Activated CD4-positive, alpha-beta memory T cell treated with anti-CD3 and anti-CD28 coated beads, Interleukin-2, amount 10 ng/mL, durations not matched to agents 7 days and 5 days (primary cell): ENCODE data around the gene SLC35B2. TPM values are rescaled to one million over a fixed set of nuclear protein-coding genes. Genes with fewer than 3 reads are reported as not detected.

Source experiments
- CTCF ChIA-PET: fragments of 350-600 bp; sonication (Branson Sonifier 250); formaldehyde crosslinking; loops from one replicate; lab custom pipeline; 2021; ENCODE audit warnings: antibody characterized with exemption, inconsistent platforms; lab: Charles Lee
- POLR2A ChIA-PET: fragments of 350-600 bp; sonication (Branson Sonifier 250); formaldehyde crosslinking; loops from one replicate; lab custom pipeline; 2021; ENCODE audit warnings: antibody characterized with exemption; lab: Charles Lee
- DNase-seq: peaks from one replicate; pipeline ENCODE4 v3.0.0-alpha.2; 2020
- H3K27ac Mint-ChIP-seq: one replicate; pipeline ENCODE4 v1.8.0; 2021; ENCODE audit warnings: mild to moderate bottlenecking, mixed read lengths
- H3K27me3 Mint-ChIP-seq: one replicate; pipeline ENCODE4 v1.8.0; 2021; ENCODE audit warnings: mixed read lengths
- H3K36me3 Mint-ChIP-seq: one replicate; pipeline ENCODE4 v1.8.0; 2021; ENCODE audit warnings: low read depth, mixed read lengths
- H3K4me1 Mint-ChIP-seq: one replicate; pipeline ENCODE4 v1.8.0; 2021; ENCODE audit warnings: mixed read lengths
- H3K4me3 Mint-ChIP-seq: one replicate; pipeline ENCODE4 v1.8.0; 2021; ENCODE audit warnings: mild to moderate bottlenecking, mixed read lengths
- H3K9me3 Mint-ChIP-seq: one replicate; pipeline ENCODE4 v1.8.0; 2021; ENCODE audit warnings: mixed read lengths
- total RNA-seq, 2 experiments: library from RNA; stranded (reverse); gene quantifications; one replicate each; pipeline ENCODE4 v1.2.3, GENCODE V29; 2021

The SLC35B2 gene
- total RNA-seq, 2 experiments from 2014 or later: 35.8 to 37.2 TPM

DNA sequence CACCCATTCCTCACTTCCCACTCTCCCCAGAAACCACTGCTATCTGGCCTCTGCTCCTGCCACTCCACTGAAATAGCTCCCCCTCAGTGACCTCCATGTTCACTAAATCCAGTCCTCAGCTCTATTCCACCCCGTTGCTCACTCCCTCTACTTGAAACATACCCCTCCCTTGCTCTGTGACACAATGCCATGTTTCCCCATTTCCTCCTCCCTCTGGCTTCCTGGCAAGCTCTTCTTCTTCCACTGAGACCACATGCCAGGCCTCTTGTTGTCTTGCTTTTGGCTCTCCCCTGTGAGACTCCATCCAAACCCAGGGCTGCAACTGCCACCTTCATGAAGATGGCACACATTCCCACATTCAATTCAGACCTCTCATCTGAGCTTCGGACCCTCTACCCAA lies 26.8 kb upstream of the SLC35B2 start:
- Mint-ChIP-seq H3K27me3 (peaks cover 47% of the 10 kb centered on the region), H3K4me3 (no peak overlapping the region), H3K9me3 (no peaks in the 10 kb centered on the region), H3K4me1 (no peaks in the 10 kb centered on the region), H3K36me3 (no peaks in the 10 kb centered on the region), H3K27ac (no peak overlapping the region)
- CTCF ChIA-PET: interaction anchor here (1.4 kb wide), 1 partner anchor 12 kb away, joined by 4 read pairs; no protein-coding TSS in a partner anchor
- no peak for DNase-seq
- POLR2A ChIA-PET: interaction anchor here (1.4 kb wide), 1 partner anchor 9 kb away, joined by 4 read pairs; no protein-coding TSS in a partner anchor

DNA sequence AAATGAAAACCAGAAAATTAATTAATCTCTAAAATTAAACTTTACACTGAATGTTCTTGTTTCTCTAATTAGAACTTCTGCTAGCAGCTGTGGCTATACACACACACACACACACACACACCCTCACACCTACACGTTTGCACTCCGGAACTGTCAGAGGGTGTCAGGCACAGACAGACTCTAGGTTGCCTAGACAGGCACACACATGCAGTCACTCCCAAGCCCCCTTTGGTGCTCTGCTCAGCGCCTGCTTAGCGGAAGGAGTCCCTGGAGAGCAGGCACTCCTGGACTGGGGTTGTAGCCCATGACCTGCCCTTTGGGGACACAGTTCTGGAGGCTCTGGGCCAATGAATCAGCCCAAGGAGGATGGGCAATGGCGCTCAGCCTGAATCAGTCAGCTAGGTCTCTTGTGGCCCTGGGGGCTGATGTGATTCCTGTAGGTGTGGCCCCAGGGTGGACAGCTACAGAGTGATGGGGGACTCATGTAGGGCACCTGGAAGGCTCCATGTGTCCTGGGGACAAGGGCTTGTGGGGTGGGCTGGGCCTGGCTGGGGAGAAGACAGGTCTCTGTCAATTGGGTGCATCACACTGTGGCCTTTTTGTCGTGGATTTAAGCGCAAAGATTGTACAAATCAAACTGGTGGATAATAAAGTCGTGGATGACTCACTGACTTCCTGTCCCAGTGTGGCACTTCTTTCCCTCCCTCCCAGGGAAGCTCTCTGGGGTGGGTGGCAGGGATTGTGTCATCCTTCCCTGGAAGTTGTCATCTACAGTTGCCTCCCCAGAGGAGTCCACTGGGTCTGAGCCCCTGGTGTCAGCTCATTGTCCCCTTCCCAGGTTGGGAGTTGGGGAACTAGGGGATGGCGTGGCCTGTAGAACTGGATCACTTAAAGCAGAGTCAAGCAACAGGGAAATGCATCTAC lies 21.7 kb upstream of the SLC35B2 start:
- H3K27me3 Mint-ChIP-seq: peaks cover 49% of the 10 kb centered on the region
- no peak for DNase-seq
- H3K9me3 Mint-ChIP-seq: no peaks in the 10 kb centered on the region
- H3K4me1 Mint-ChIP-seq: peaks cover 4% of the 10 kb centered on the region
- no peak overlapping the region for H3K27ac Mint-ChIP-seq
- H3K4me3 Mint-ChIP-seq: no peak overlapping the region
- H3K36me3 Mint-ChIP-seq: no peaks in the 10 kb centered on the region
- ChIA-PET CTCF (interaction anchor here (0.5 to 1.4 kb wide), 3 partner anchors 12 to 63 kb away, joined by 3 read pairs; partner anchors contain the start of gene AARS2), POLR2A (no interaction called here)

DNA sequence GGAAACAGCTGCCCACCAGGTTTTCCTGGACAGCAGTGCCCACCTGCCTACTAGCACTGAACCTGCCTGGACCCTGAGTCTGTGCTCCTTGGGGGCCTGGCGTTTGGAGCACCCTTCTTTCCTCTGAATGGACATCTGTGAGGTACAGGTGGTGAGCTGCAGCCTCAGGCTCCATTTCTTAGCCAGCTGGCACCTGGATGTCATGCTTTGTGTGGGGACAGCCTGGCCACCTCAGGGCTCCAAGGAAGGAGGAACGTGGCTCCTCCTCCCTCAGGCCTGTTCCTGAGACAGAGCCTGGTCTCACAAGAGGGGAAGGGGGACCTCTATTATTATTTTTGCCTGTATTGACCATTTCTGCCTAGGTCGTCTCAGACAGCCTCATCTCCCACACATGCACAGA lies 21.0 kb upstream of the SLC35B2 start:
- Mint-ChIP-seq H3K27me3 (peaks cover 48% of the 10 kb centered on the region), H3K36me3 (no peaks in the 10 kb centered on the region), H3K4me3 (no peak overlapping the region), H3K9me3 (no peaks in the 10 kb centered on the region), H3K4me1 (peaks cover 4% of the 10 kb centered on the region), H3K27ac (no peak overlapping the region)
- ChIA-PET CTCF (interaction anchor here (0.9 to 1.4 kb wide), 3 partner anchors 10 to 63 kb away, joined by 3 read pairs; partner anchors contain the start of gene AARS2), POLR2A (no interaction called here)
- DNase-seq: no peak

DNA sequence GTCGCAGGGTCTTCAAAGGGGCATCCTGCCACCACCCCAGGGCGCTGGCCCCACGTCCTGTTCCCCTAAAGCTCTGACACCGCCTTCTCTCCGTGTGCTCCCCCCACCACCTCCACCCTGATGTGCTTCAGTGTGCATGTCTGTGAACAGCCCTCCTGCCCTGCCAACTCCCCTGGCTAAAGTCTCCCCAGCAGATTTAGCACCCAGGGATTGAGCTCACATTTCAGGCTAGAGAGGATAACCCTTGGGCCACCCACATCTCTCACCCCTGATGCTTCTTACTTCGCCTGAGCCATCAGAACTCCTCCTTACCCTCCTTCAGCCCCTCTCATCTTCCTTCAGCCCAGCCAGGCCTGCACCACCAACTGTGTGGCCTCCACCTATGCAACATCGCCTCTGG lies 20.4 kb upstream of the SLC35B2 start:
- CTCF ChIA-PET: interaction anchor here (0.9 to 1.0 kb wide), 2 partner anchors 9 to 35 kb away, joined by 3 read pairs; partner anchors contain the start of gene AARS2
- no peak for DNase-seq
- Mint-ChIP-seq H3K27me3 (peaks cover 54% of the 10 kb centered on the region), H3K4me3 (no peak overlapping the region), H3K4me1 (peaks cover 4% of the 10 kb centered on the region), H3K36me3 (no peaks in the 10 kb centered on the region), H3K27ac (no peak overlapping the region), H3K9me3 (no peaks in the 10 kb centered on the region)
- POLR2A ChIA-PET: interaction anchor here (1.0 kb wide), 1 partner anchor 21 kb away, joined by 5 read pairs; no protein-coding TSS in a partner anchor

- CTCF ChIA-PET: interaction anchor here (1.3 kb wide), 1 partner anchor 36 kb away, joined by 3 read pairs; the partner anchor contains the start of gene AARS2
- Mint-ChIP-seq H3K9me3 (no peaks in the 10 kb centered on the region), H3K27ac (no peak overlapping the region), H3K4me3 (no peak overlapping the region), H3K36me3 (no peaks in the 10 kb centered on the region), H3K4me1 (peaks cover 4% of the 10 kb centered on the region), H3K27me3 (peaks cover 60% of the 10 kb centered on the region)
- DNase-seq: no peak
- POLR2A ChIA-PET: interaction anchor here (1.0 kb wide), 1 partner anchor 21 kb away, joined by 5 read pairs; no protein-coding TSS in a partner anchor
Observed at GRCh38 chr6:44276667-44277640, 19.6 kb upstream of the SLC35B2 start.

GRCh38 chr6:44275749-44276648 lies 18.7 kb upstream of the SLC35B2 start:
- DNase-seq: no peak
- Mint-ChIP-seq H3K27ac (no peak overlapping the region), H3K9me3 (no peaks in the 10 kb centered on the region), H3K4me3 (no peak overlapping the region), H3K27me3 (peaks cover 67% of the 10 kb centered on the region), H3K4me1 (peaks cover 7% of the 10 kb centered on the region), H3K36me3 (no peaks in the 10 kb centered on the region)
- ChIA-PET CTCF (interaction anchor here (0.8 to 1.3 kb wide), 2 partner anchors 37 to 60 kb away, joined by 3 read pairs; partner anchors contain the start of gene AARS2), POLR2A (no interaction called here)

GRCh38 chr6:44275271-44275748 lies 18.0 kb upstream of the SLC35B2 start:
- H3K36me3 Mint-ChIP-seq: no peaks in the 10 kb centered on the region
- H3K27me3 Mint-ChIP-seq: peaks cover 61% of the 10 kb centered on the region
- H3K4me3 Mint-ChIP-seq: no peak overlapping the region
- DNase-seq: no peak
- no peaks in the 10 kb centered on the region for H3K9me3 Mint-ChIP-seq
- no peak overlapping the region for H3K27ac Mint-ChIP-seq
- H3K4me1 Mint-ChIP-seq: peaks cover 8% of the 10 kb centered on the region
- ChIA-PET CTCF (interaction anchor here (0.8 to 1.4 kb wide), 3 partner anchors 19 to 61 kb away, joined by 3 to 4 read pairs (median 3); partner anchors contain the start of gene AARS2), POLR2A (no interaction called here)

DNA sequence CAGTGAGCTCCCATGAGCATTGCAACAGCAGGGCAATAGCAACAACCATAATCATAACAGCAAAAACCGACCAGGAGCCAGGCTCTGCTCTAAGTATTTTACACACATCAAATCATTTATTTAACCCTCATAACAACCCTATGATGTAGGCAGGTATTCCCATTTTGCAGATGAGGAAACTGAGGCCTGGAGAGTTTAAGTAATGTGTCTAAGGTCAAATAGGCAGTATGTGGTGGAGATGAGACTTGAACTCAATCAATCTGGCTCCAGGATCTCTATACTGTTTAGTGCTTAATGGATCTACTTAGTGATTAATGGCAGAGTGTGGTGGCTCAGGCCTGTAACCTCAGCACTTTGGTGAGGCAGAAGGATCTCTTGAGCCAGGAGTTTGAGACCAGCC lies 16.3 kb upstream of the SLC35B2 start:
- ChIA-PET POLR2A (no interaction called here), CTCF (interaction anchor here (1.0 kb wide), 1 partner anchor 31 kb away, joined by 3 read pairs; no protein-coding TSS in a partner anchor)
- H3K27me3 Mint-ChIP-seq: peaks cover 68% of the 10 kb centered on the region
- H3K4me1 Mint-ChIP-seq: peaks cover 19% of the 10 kb centered on the region
- H3K4me3 Mint-ChIP-seq: no peak overlapping the region
- no peaks in the 10 kb centered on the region for H3K36me3 Mint-ChIP-seq
- DNase-seq: no peak
- no peaks in the 10 kb centered on the region for H3K9me3 Mint-ChIP-seq
- no peak overlapping the region for H3K27ac Mint-ChIP-seq

GRCh38 chr6:44272999-44273566 lies 15.8 kb upstream of the SLC35B2 start:
- no peak for DNase-seq
- H3K27ac Mint-ChIP-seq: no peak overlapping the region
- no peak overlapping the region for H3K4me3 Mint-ChIP-seq
- H3K36me3 Mint-ChIP-seq: no peaks in the 10 kb centered on the region
- ChIA-PET CTCF (interaction anchor here (1.0 kb wide), 2 partner anchors 32 to 65 kb away, joined by 3 read pairs; no protein-coding TSS in a partner anchor), POLR2A (no interaction called here)
- H3K4me1 Mint-ChIP-seq: peaks cover 19% of the 10 kb centered on the region
- no peaks in the 10 kb centered on the region for H3K9me3 Mint-ChIP-seq
- peaks cover 68% of the 10 kb centered on the region for H3K27me3 Mint-ChIP-seq

DNA sequence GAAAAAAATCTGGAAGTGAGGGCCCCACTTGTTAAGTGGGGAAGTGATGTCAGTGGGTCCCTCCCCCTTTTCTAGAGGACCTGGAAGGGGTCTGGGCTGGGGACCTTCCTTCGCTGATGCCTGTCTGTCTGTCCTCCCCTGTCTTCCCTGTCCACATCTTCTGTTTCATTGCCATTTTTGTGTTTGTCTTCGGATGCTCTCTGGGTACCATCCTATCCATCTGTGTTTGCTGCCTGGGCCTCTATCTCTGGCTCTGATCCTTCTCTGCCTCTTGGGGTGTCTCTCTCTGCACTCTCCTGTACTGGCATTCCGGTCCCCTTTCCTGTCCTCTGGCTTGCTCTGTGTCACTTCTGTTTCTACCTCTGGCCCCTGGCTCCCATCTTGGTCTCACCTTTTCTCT lies 15.2 kb upstream of the SLC35B2 start:
- DNase-seq: no peak
- Mint-ChIP-seq H3K4me1 (peaks cover 22% of the 10 kb centered on the region), H3K4me3 (no peak overlapping the region), H3K27me3 (peaks cover 68% of the 10 kb centered on the region), H3K36me3 (no peaks in the 10 kb centered on the region), H3K27ac (no peak overlapping the region), H3K9me3 (no peaks in the 10 kb centered on the region)
- POLR2A ChIA-PET: no interaction called here
- CTCF ChIA-PET: interaction anchor here (1.0 to 1.2 kb wide), 2 partner anchors 11 to 65 kb away, joined by 3 to 4 read pairs; no protein-coding TSS in a partner anchor

GRCh38 chr6:44271914-44272313 lies 14.6 kb upstream of the SLC35B2 start:
- H3K36me3 Mint-ChIP-seq: no peaks in the 10 kb centered on the region

More at GRCh38 chr6:44271914-44272313, 14.6 kb upstream of the SLC35B2 start:
- POLR2A ChIA-PET: no interaction called here
- H3K4me3 Mint-ChIP-seq: no peak overlapping the region
- no peak for DNase-seq
- no peaks in the 10 kb centered on the region for H3K9me3 Mint-ChIP-seq
- H3K27ac Mint-ChIP-seq: no peak overlapping the region
- CTCF ChIA-PET: interaction anchor here (1.0 to 1.2 kb wide), 3 partner anchors 12 to 66 kb away, joined by 3 to 4 read pairs (median 4); no protein-coding TSS in a partner anchor
- H3K4me1 Mint-ChIP-seq: peaks cover 24% of the 10 kb centered on the region
- peaks cover 62% of the 10 kb centered on the region for H3K27me3 Mint-ChIP-seq
